Activated gamma-delta T cell treated with anti-CD3 and anti-CD28 coated beads, Interleukin-2, amount 50 U/mL, for 16 hours (primary cell): ENCODE results near the gene SRD5A1.

Source experiments
- DNase-seq: peaks from one replicate; pipeline ENCODE4 v3.0.0-alpha.2; 2020; ENCODE audit warnings: low read depth

SRD5A1 gene

GRCh38 chr5:6632888-6633468 lies at the start of gene SRD5A1, which contains the start of gene NSUN2:
Gene SRD5A1, plus strand, starts transcription at chr5:6633440. Its CDS starts 137 bp downstream, at chr5:6633577.
Gene NSUN2, minus strand, starts transcription at chr5:6633044. Its CDS starts 65 bp downstream, at chr5:6632979.
- peak; percentile 87 for DNase-seq

- no peak for DNase-seq
Observed at GRCh38 chr5:6584101-6584645, 49.1 kb upstream of the SRD5A1 start.

GRCh38 chr5:6584727-6585126 lies 48.5 kb upstream of the SRD5A1 start:
- no peak for DNase-seq

GRCh38 chr5:6585168-6585567 lies 48.1 kb upstream of the SRD5A1 start:
- DNase-seq, result no peak

GRCh38 chr5:6585939-6586646 lies 47.1 kb upstream of the SRD5A1 start:
- no peak for DNase-seq

GRCh38 chr5:6586647-6587042 lies 46.6 kb upstream of the SRD5A1 start:
- DNase-seq, result no peak

- no peak for DNase-seq
Observed at GRCh38 chr5:6587171-6587570, 46.1 kb upstream of the SRD5A1 start.

GRCh38 chr5:6590581-6590980 lies 42.7 kb upstream of the SRD5A1 start:
- DNase-seq, result no peak

GRCh38 chr5:6591671-6592288 lies 41.5 kb upstream of the SRD5A1 start:
- no peak for DNase-seq

- DNase-seq, result no peak
Observed at GRCh38 chr5:6592601-6593000, 40.6 kb upstream of the SRD5A1 start.

- no peak for DNase-seq
Observed at GRCh38 chr5:6593148-6594016, 39.9 kb upstream of the SRD5A1 start.

GRCh38 chr5:6594066-6594465 lies 39.2 kb upstream of the SRD5A1 start:
- DNase-seq, result no peak

- DNase-seq, result no peak
Observed at GRCh38 chr5:6595405-6595804, 37.8 kb upstream of the SRD5A1 start.

- DNase-seq, result no peak
Observed at GRCh38 chr5:6596388-6596787, 36.9 kb upstream of the SRD5A1 start.

GRCh38 chr5:6597557-6597956 lies 35.7 kb upstream of the SRD5A1 start:
- no peak for DNase-seq

- no peak for DNase-seq
Observed at GRCh38 chr5:6598351-6598900, 34.8 kb upstream of the SRD5A1 start.

- no peak for DNase-seq
Observed at GRCh38 chr5:6599739-6600138, 33.5 kb upstream of the SRD5A1 start.

- no peak for DNase-seq
Observed at GRCh38 chr5:6601271-6601670, 32.0 kb upstream of the SRD5A1 start.

GRCh38 chr5:6601816-6602215 lies 31.4 kb upstream of the SRD5A1 start:
- DNase-seq, result no peak

GRCh38 chr5:6602441-6602840 lies 30.8 kb upstream of the SRD5A1 start:
- no peak for DNase-seq

- no peak for DNase-seq
Observed at GRCh38 chr5:6603643-6604042, 29.6 kb upstream of the SRD5A1 start.

- DNase-seq, result no peak
Observed at GRCh38 chr5:6604341-6604740, 28.9 kb upstream of the SRD5A1 start.
